ENCODE results near the gene ABCA13.

ABCA13 gene

GRCh38 chr7:48217753-48218152 is 46.5 kb downstream of the ABCA13 start:
- Histone ChIP-seq H3K4me3 (replicated peaks; ENCODE audit: insufficient read depth, low read length) (no peak overlapping the region), H3K27ac (replicated peaks) (no peak overlapping the region), H3K27me3 (ENCODE audit: insufficient read depth, poor library complexity, severe bottlenecking) (no peaks in the 10 kb centered on the region)
- DNase-seq (ENCODE audit: low read depth in 1 of 2, low spot score in 1 of 2): no peak
- TF ChIP-seq POLR2AphosphoS5 (IDR thresholded peaks at IDR 0.05; ENCODE audit: low read depth): no peak
- TF ChIP-seq SPI1 (IDR thresholded peaks at IDR 0.05; ENCODE audit: borderline replicate concordance, low read depth): no peak
- no peak for TF ChIP-seq REST (IDR thresholded peaks at IDR 0.05; ENCODE audit: insufficient replicate concordance, low read depth)
- no peak for TF ChIP-seq CTCF (IDR thresholded peaks at IDR 0.05; ENCODE audit: insufficient read depth, low read length)
- TF ChIP-seq GABPA (IDR thresholded peaks at IDR 0.05; ENCODE audit: low read depth): no peak

GRCh38 chr7:48224042-48224441 is 52.8 kb downstream of the ABCA13 start:
- DNase-seq (ENCODE audit: low read depth in 1 of 2, low spot score in 1 of 2): no peak
- H3K4me3 ChIP-seq (replicated peaks; ENCODE audit: insufficient read depth, low read length): no peak overlapping the region
- H3K27ac ChIP-seq (replicated peaks): no peak overlapping the region
- TF ChIP-seq POLR2AphosphoS5 (IDR thresholded peaks at IDR 0.05; ENCODE audit: low read depth): no peak
- no peak for TF ChIP-seq CTCF (IDR thresholded peaks at IDR 0.05; ENCODE audit: insufficient read depth, low read length)
- no peak for TF ChIP-seq GABPA (IDR thresholded peaks at IDR 0.05; ENCODE audit: low read depth)
- no peak for TF ChIP-seq REST (IDR thresholded peaks at IDR 0.05; ENCODE audit: insufficient replicate concordance, low read depth)
- no peak for TF ChIP-seq SPI1 (IDR thresholded peaks at IDR 0.05; ENCODE audit: borderline replicate concordance, low read depth)
- H3K27me3 ChIP-seq (ENCODE audit: insufficient read depth, poor library complexity, severe bottlenecking): no peaks in the 10 kb centered on the region

GRCh38 chr7:48225101-48225500 is 53.8 kb downstream of the ABCA13 start:
- no peaks in the 10 kb centered on the region for H3K27me3 ChIP-seq (ENCODE audit: insufficient read depth, poor library complexity, severe bottlenecking)
- TF ChIP-seq POLR2AphosphoS5 (IDR thresholded peaks at IDR 0.05; ENCODE audit: low read depth) (no peak), REST (IDR thresholded peaks at IDR 0.05; ENCODE audit: insufficient replicate concordance, low read depth) (no peak), GABPA (IDR thresholded peaks at IDR 0.05; ENCODE audit: low read depth) (no peak), CTCF (IDR thresholded peaks at IDR 0.05; ENCODE audit: insufficient read depth, low read length) (no peak), SPI1 (IDR thresholded peaks at IDR 0.05; ENCODE audit: borderline replicate concordance, low read depth) (no peak)
- DNase-seq (ENCODE audit: low read depth in 1 of 2, low spot score in 1 of 2): no peak
- no peak overlapping the region for H3K27ac ChIP-seq (replicated peaks)
- H3K4me3 ChIP-seq (replicated peaks; ENCODE audit: insufficient read depth, low read length): no peak overlapping the region
